Stimulated activated naive B cell treated with anti-CD40 and anti-IgM and Interleukin-4, amounts not matched to agents 10 μg/mL and 1 μg/mL and 100 μg/mL, for 72 hours (primary cell): ENCODE data around the gene ASB8.
"Not testable (repeated sequence)": the region's sequence is repeated elsewhere in the genome, so short reads cannot be mapped to it uniquely, and the experiment has no call there.

Source experiments
- ATAC-seq, 2 donors: fragments of 150-1000 bp; cut with Tn5 transposase; replicated peaks; 2 replicates each; pipeline ENCODE4 v1.10.0; 2021; ENCODE audit warnings: moderate library complexity in 1 of 2
- DNase-seq: peaks from one replicate; pipeline ENCODE4 v3.0.0; 2021
- H3K27ac Mint-ChIP-seq: one replicate; pipeline ENCODE4 v1.8.0; 2022; ENCODE audit warnings: mild to moderate bottlenecking, mixed read lengths
- H3K27me3 Mint-ChIP-seq, 2 donors: one replicate each; pipeline ENCODE4 v1.8.0; 2022; ENCODE audit warnings: mixed read lengths in 2 of 2
- H3K36me3 Mint-ChIP-seq, 2 donors: one replicate each; pipeline ENCODE4 v1.8.0; 2022; ENCODE audit warnings: mixed read lengths in 2 of 2, mild to moderate bottlenecking in 1 of 2
- H3K4me1 Mint-ChIP-seq, 2 donors: one replicate each; pipeline ENCODE4 v1.8.0; 2022; ENCODE audit warnings: mixed read lengths in 2 of 2, mild to moderate bottlenecking in 1 of 2
- H3K4me3 Mint-ChIP-seq, 2 donors: one replicate each; pipeline ENCODE4 v1.8.0; 2022; ENCODE audit warnings: mild to moderate bottlenecking in 2 of 2, mixed read lengths in 2 of 2, moderate library complexity in 1 of 2
- H3K9me3 Mint-ChIP-seq, 2 donors: one replicate each; pipeline ENCODE4 v1.8.0; 2022; ENCODE audit warnings: mixed read lengths in 2 of 2, mild to moderate bottlenecking in 1 of 2

Gene ASB8

DNA sequence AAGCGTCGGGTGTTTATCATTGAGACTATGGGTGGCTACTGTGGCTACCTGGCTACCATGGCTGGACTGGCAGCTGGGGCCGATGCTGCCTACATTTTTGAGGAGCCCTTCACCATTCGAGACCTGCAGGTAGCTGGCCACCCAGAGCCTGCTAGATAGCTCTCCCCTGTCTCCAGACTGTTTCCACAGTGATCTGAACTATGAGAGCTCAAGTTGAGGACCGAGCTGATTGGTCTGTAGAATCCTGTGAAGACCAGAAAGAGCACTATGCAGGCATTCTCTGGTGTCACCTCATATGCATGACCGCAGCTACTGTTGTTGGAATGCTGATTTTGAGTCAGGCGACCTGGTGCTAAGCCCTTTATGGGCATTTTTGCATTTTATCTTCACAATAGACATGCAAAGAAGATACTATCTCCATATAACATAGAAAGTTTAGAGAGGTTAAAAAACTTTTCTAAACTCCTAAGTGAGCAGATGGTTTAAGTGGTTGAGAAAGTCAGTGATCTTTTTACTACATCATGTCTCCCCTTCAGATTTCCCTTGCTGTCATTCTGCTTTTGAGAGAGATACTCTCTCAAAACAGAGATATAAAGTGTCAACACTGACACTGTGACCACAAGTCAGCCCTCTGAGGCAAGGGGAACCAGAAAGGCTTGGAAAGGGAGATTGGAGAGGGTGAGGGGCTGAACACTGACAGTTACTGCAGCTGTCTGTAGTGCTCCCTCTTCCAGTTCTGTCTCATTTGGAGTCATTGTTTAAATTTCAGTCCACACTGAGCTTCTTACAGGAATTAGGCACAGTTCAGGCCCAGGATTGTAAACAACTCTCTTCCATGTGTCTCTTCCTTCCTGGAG is 14.3 kb downstream of the ASB8 start:
- Mint-ChIP-seq H3K27me3 (no peaks in the 10 kb centered on the region), H3K27ac (no peak overlapping the region), H3K4me1 (no peaks in the 10 kb centered on the region), H3K36me3 (peaks cover 41 to 58% of the 10 kb centered on the region in 2 donors), H3K9me3 (no peaks in the 10 kb centered on the region), H3K4me3 (no peak overlapping the region)
- DNase-seq (no peak), ATAC-seq (no peak)

GRCh38 chr12:48135027-48135426 is 22.3 kb downstream of the ASB8 start:
- DNase-seq (no peak), ATAC-seq (no peak)
- Mint-ChIP-seq H3K4me1 (no peaks in the 10 kb centered on the region), H3K27ac (no peak overlapping the region), H3K4me3 (no peak overlapping the region), H3K36me3 (peaks cover 44 to 59% of the 10 kb centered on the region in 2 donors), H3K9me3 (no peaks in the 10 kb centered on the region), H3K27me3 (no peaks in the 10 kb centered on the region)

- no peaks in the 10 kb centered on the region for H3K27me3 Mint-ChIP-seq
- H3K4me3 Mint-ChIP-seq = no peak overlapping the region
- H3K27ac Mint-ChIP-seq = no peak overlapping the region
- ATAC-seq (no peak), DNase-seq (no peak)
- H3K4me1 Mint-ChIP-seq = peaks cover 0 to 2% of the 10 kb centered on the region in 2 donors
- peaks cover 47 to 67% of the 10 kb centered on the region in 2 donors for H3K36me3 Mint-ChIP-seq
- no peaks in the 10 kb centered on the region for H3K9me3 Mint-ChIP-seq
Observed at GRCh38 chr12:48132826-48133225, 24.5 kb downstream of the ASB8 start.

GRCh38 chr12:48131517-48131916 is 25.8 kb downstream of the ASB8 start:
- ATAC-seq = no peak
- peaks cover 0 to 2% of the 10 kb centered on the region in 2 donors for H3K4me1 Mint-ChIP-seq
- no peak overlapping the region for H3K27ac Mint-ChIP-seq
- DNase-seq = no peak
- no peaks in the 10 kb centered on the region for H3K9me3 Mint-ChIP-seq
- no peaks in the 10 kb centered on the region for H3K27me3 Mint-ChIP-seq
- no peak overlapping the region for H3K4me3 Mint-ChIP-seq
- peaks cover 50 to 70% of the 10 kb centered on the region in 2 donors for H3K36me3 Mint-ChIP-seq

GRCh38 chr12:48129376-48129775 is 27.9 kb downstream of the ASB8 start:
- no peak overlapping the region for H3K27ac Mint-ChIP-seq
- H3K36me3 Mint-ChIP-seq = peaks cover 49 to 70% of the 10 kb centered on the region in 2 donors
- H3K9me3 Mint-ChIP-seq = no peaks in the 10 kb centered on the region
- no peak overlapping the region for H3K4me3 Mint-ChIP-seq
- DNase-seq = no peak
- H3K27me3 Mint-ChIP-seq = no peaks in the 10 kb centered on the region
- no peak for ATAC-seq
- peaks cover 0 to 2% of the 10 kb centered on the region in 2 donors for H3K4me1 Mint-ChIP-seq

- Mint-ChIP-seq H3K4me3 (no peak overlapping the region), H3K9me3 (no peaks in the 10 kb centered on the region), H3K36me3 (peaks cover 53 to 68% of the 10 kb centered on the region in 2 donors), H3K4me1 (peaks cover 0 to 2% of the 10 kb centered on the region in 2 donors), H3K27me3 (no peaks in the 10 kb centered on the region), H3K27ac (no peak overlapping the region)
- no peak for DNase-seq
- ATAC-seq = no peak
Observed at GRCh38 chr12:48128800-48129199, 28.5 kb downstream of the ASB8 start.

DNA sequence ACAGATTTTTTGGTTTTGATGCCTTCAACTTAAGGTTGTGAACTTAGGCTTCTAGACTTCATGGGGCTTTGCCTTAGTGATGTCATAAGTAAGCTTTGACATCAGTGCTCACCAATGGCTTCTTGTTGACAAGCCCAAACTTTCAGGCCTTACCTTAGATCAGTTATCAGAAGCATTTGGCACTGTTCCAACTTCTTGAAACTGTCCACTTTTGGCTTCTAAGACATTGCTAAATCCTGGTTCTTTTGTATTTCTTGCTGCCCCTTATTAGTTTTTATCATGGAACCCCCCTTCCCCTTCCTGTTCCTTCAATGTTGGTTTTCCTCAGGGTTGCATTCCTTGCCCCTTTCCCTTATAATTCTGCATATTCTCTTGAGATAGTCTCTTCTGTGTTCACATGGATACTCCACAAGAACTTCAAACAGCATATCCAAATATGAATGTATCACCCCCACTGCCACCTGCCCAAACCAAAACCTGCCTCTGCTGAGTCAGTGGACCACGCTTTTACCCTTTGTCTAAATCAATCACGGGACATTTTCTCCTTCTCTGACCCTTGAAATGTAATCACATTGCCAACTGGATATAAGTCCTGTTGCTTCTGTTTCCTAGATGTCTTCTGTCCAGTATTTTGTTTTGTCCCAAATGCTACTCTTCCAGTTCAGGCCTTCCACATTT is 30.2 kb downstream of the ASB8 start:
- ATAC-seq = no peak
- no peak for DNase-seq
- Mint-ChIP-seq H3K4me3 (no peak overlapping the region), H3K27me3 (no peaks in the 10 kb centered on the region), H3K4me1 (peaks cover 0 to 4% of the 10 kb centered on the region in 2 donors), H3K36me3 (peaks cover 49 to 59% of the 10 kb centered on the region in 2 donors), H3K9me3 (no peaks in the 10 kb centered on the region), H3K27ac (no peak overlapping the region)

DNA sequence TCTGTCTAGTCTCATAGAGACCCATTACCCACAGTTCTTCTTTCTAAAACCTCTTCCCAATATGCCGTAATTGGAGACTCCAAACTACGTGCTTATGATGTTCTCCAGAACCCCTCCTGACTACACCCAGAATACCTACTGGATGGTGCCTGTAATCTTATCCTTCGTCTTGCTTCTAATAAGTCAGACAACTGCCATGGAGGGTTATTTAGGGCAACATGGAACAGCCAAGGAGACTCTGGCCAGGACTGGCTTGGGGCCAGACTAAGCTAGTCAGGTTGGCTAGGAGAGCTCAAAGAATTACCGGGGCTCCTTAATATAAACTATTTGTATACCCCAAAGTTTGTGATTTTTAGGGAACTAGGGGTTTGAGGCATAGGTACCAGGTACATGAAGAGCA is 31.3 kb downstream of the ASB8 start:
- H3K36me3 Mint-ChIP-seq = peaks cover 42 to 55% of the 10 kb centered on the region in 2 donors
- H3K27ac Mint-ChIP-seq = no peak overlapping the region
- H3K27me3 Mint-ChIP-seq = no peaks in the 10 kb centered on the region
- DNase-seq = no peak
- H3K4me1 Mint-ChIP-seq = peaks cover 0 to 6% of the 10 kb centered on the region in 2 donors
- no peak for ATAC-seq
- H3K9me3 Mint-ChIP-seq = no peaks in the 10 kb centered on the region
- H3K4me3 Mint-ChIP-seq = no peak overlapping the region

DNA sequence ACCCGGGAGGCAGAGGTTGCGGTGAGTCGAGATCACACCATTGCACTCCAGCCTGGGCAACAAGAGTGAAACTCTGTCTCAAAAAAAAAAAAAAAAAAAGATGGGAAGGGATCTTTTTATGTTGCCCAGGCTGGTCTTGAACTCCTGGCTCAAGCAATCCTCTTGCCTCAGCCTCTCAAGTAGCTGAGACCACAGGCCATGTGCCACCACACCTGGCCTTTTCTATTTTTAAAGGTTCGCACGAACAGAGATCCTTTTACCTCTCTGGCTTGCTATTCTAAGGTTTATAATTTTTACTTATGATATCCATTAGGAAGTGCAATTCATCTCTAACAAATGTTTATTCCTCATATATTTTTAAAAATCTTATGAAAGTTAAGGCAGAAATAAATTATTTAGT is 31.8 kb downstream of the ASB8 start:
- not testable (repeated sequence) for DNase-seq, H3K9me3 Mint-ChIP-seq, H3K4me1 Mint-ChIP-seq, H3K27ac Mint-ChIP-seq, H3K4me3 Mint-ChIP-seq, ATAC-seq, H3K27me3 Mint-ChIP-seq
- peaks cover 37 to 51% of the 10 kb centered on the region in 2 donors for H3K36me3 Mint-ChIP-seq

DNA sequence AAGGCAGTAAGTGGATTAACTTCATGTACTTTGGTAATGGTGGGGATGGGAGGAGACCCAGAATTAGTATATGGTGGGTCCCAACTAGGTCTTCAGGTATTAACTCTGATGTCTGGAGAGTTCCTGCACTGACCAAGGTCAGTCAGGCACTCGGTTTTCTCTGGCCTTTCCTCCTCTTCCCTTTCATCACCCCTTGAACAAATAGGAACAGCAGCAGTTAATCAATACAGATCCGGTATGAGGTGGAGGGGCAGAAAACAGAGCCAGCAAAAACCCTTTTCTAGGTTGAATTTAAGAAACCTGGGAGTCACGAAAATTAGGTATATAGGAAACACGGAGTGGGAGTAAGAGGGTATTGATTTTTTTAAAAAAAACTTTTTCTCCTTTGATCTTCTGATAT is 34.1 kb downstream of the ASB8 start:
- peaks cover 30 to 41% of the 10 kb centered on the region in 2 donors for H3K36me3 Mint-ChIP-seq
- no peak overlapping the region for H3K27ac Mint-ChIP-seq
- no peaks in the 10 kb centered on the region for H3K27me3 Mint-ChIP-seq
- no peak overlapping the region for H3K4me3 Mint-ChIP-seq
- no peak for ATAC-seq
- H3K4me1 Mint-ChIP-seq = peaks cover 8 to 10% of the 10 kb centered on the region in 2 donors
- no peaks in the 10 kb centered on the region for H3K9me3 Mint-ChIP-seq
- no peak for DNase-seq

DNA sequence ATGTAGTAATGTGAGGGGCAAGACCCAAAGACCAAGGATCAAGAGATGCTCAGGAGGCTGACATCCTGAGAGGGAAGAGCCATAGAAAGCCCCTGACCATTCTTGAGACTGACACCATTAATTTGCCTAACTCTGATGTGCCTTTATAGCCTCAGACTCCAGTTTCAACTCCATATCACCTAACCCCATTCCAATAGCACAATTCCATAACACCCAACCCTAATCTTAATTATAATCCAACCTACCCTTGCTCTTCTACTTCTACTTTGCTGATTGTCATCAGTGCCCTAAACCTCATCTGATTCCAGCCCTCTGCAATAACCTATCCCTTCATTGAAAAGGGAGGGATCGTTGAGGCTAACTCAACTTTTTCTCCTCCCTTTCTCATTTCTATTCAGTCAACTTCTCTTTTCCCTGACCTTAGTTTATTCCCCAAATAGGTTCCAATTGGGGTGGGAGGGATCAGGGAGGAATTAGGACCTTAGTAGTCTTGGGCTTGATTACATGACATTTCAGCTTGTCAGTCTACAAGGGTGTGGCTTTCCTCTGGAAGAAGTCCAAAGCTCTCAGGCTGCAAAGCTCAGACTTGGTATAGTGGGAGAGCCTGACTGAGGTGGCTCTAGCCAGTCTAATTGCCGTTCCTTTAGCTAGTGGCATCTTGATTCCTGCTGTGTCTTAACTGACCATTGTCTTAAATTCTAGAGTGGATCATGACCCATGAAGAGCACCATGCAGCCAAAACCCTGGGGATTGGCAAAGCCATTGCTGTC is 35.1 kb downstream of the ASB8 start:
- Mint-ChIP-seq H3K36me3 (peaks cover 23 to 34% of the 10 kb centered on the region in 2 donors), H3K27ac (no peak overlapping the region)
- DNase-seq = no peak

GRCh38 chr12:48121522-48121921 is 35.8 kb downstream of the ASB8 start:
- ATAC-seq (no peak), DNase-seq (no peak)
- no peaks in the 10 kb centered on the region for H3K9me3 Mint-ChIP-seq
- H3K27ac Mint-ChIP-seq = no peak overlapping the region
- H3K27me3 Mint-ChIP-seq = no peaks in the 10 kb centered on the region
- H3K4me1 Mint-ChIP-seq = peaks cover 8 to 10% of the 10 kb centered on the region in 2 donors
- no peak overlapping the region for H3K4me3 Mint-ChIP-seq
- peaks cover 20 to 28% of the 10 kb centered on the region in 2 donors for H3K36me3 Mint-ChIP-seq

More for the DNA sequence above, 35.1 kb downstream of the ASB8 start:
- no peaks in the 10 kb centered on the region for H3K27me3 Mint-ChIP-seq
- H3K4me3 Mint-ChIP-seq = no peak overlapping the region
- no peak for ATAC-seq
- no peaks in the 10 kb centered on the region for H3K9me3 Mint-ChIP-seq
- peaks cover 8 to 10% of the 10 kb centered on the region in 2 donors for H3K4me1 Mint-ChIP-seq

DNA sequence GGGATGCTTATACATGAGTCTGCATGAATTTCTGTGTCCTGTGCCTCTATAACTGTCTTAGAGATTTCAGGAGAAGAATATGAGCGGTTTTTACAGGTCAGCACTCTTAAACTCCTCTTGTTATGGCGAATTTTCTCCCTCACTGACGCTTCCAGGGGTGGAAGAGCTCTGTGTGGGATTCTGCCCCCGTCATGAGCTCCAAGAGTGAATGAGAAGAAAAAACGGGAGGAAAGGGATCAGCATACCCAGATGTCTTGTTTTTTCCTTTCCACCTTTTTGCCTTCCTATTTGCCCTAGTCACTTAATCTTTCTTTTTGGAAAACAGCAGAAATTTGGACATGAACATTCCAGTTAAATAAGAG is 37.5 kb downstream of the ASB8 start:
- Mint-ChIP-seq H3K4me3 (peak overlapping the region; percentile 97 to 98), H3K4me1 (peaks cover 8 to 10% of the 10 kb centered on the region in 2 donors), H3K36me3 (peaks cover 13 to 21% of the 10 kb centered on the region in 2 donors), H3K27me3 (no peaks in the 10 kb centered on the region), H3K9me3 (no peaks in the 10 kb centered on the region), H3K27ac (peak overlapping the region; percentile 68)
- DNase-seq (no peak), ATAC-seq (no peak)

GRCh38 chr12:48119078-48119833 is 38.1 kb downstream of the ASB8 start, which contains the start of gene PFKM:
PFKM (plus strand) TSS chr12:48119364; CDS start chr12:48122775, 3,411 bp downstream.
- Mint-ChIP-seq H3K4me1 (peaks cover 8 to 10% of the 10 kb centered on the region in 2 donors), H3K27me3 (no peaks in the 10 kb centered on the region), H3K4me3 (peak within 1 kb of the TSS; percentile 97 to 98), H3K36me3 (peaks cover 10 to 23% of the 10 kb centered on the region in 2 donors), H3K27ac (peak within 1 kb of the TSS; percentile 95), H3K9me3 (no peaks in the 10 kb centered on the region)
- DNase-seq (peak; percentile 60), ATAC-seq (peak; percentile 99)
